Natural killer cell (primary cell): ENCODE measurements around the gene BSND. TPM values are rescaled to one million over a fixed set of nuclear protein-coding genes. Genes with fewer than 3 reads are reported as not detected.

Source experiments
- ATAC-seq, 3 donors: fragments of 150-1000 bp in 2 of 3; fragments of 200-7000 bp in 1 of 3; cut with Tn5 transposase; 1 replicate in 1 of 3; 2 replicates in 2 of 3; pipeline ENCODE4 v1.10.0; 2021; ENCODE audit warnings: mild to moderate bottlenecking in 2 of 3, moderate library complexity in 2 of 3
- DNase-seq, 2 donors: peaks; one replicate each; pipeline versions ENCODE4 v3.0.0 to v3.0.0-alpha.2; 2013 to 2021; ENCODE audit warnings: mixed read lengths in 1 of 2
- H3K27ac ChIP-seq: one replicate; pipeline ENCODE4 v1.5.1; 2013; ENCODE audit warnings: mild to moderate bottlenecking, low read length
- H3K27me3 ChIP-seq: one replicate; pipeline ENCODE4 v1.6.1; 2013; ENCODE audit warnings: low read length; ENCODE audit not compliant: control insufficient read depth, insufficient read depth
- H3K36me3 ChIP-seq: one replicate; pipeline ENCODE4 v1.6.1; 2013; ENCODE audit warnings: low read length; ENCODE audit not compliant: control insufficient read depth, insufficient read depth
- H3K4me1 ChIP-seq: one replicate; pipeline ENCODE4 v1.6.1; 2013; ENCODE audit warnings: low read length; ENCODE audit not compliant: control insufficient read depth, insufficient read depth
- H3K4me3 ChIP-seq: one replicate; pipeline ENCODE4 v1.5.1; 2013; ENCODE audit warnings: low read length
- H3K9me3 ChIP-seq: one replicate; pipeline ENCODE4 v1.6.1; 2013; ENCODE audit warnings: low read length; ENCODE audit not compliant: control insufficient read depth, insufficient read depth
- H3K27ac Mint-ChIP-seq, 2 donors: one replicate each; pipeline ENCODE4 v1.8.0; 2022; ENCODE audit warnings: mild to moderate bottlenecking in 2 of 2, mixed read lengths in 2 of 2, moderate library complexity in 1 of 2
- H3K27me3 Mint-ChIP-seq, 2 donors: one replicate each; pipeline ENCODE4 v1.8.0; 2022; ENCODE audit warnings: low read depth in 2 of 2, mixed read lengths in 2 of 2
- H3K36me3 Mint-ChIP-seq: one replicate; pipeline ENCODE4 v1.8.0; 2022; ENCODE audit warnings: mixed read lengths
- H3K4me1 Mint-ChIP-seq, 2 donors: one replicate each; pipeline ENCODE4 v1.8.0; 2022; ENCODE audit warnings: mixed read lengths in 2 of 2
- H3K4me3 Mint-ChIP-seq: one replicate; pipeline ENCODE4 v1.8.0; 2022; ENCODE audit warnings: mild to moderate bottlenecking, moderate library complexity, mixed read lengths
- H3K9me3 Mint-ChIP-seq, 2 donors: one replicate each; pipeline ENCODE4 v1.8.0; 2022; ENCODE audit warnings: mixed read lengths in 2 of 2
- WGBS: methylation state at CpG from one replicate; pipeline ENCODE4 v1.1.7; 2013; ENCODE audit warnings: missing lambda C conversion rate; ENCODE audit not compliant: insufficient coverage; 5-methylcytosine and 5-hydroxymethylcytosine counted together
- intact Hi-C: fragments of 100-400 bp; cut with micrococcal nuclease; formaldehyde crosslinking; loops from one replicate; pipeline ENCODE4 v1.14.2; 2022
- total RNA-seq, 4 donors: library from RNA; stranded (reverse); fragments of 120-200 nt in 1 of 4; gene quantifications; one replicate each; pipeline versions ENCODE4 v1.2.3 to v1.2.4, GENCODE V29; 2013 to 2022
- TF ChIP-seq, protein P1 (sequence below): fragments of 200-600 bp; IDR thresholded peaks from one replicate; pipeline ENCODE4 v1.8.0; 2022; ENCODE audit warnings: antibody characterized with exemption

BSND gene
- total RNA-seq, 3 donors from 2014 or later (not counting 1 experiment from before 2014, with no cell fraction given) = not detected

DNA sequence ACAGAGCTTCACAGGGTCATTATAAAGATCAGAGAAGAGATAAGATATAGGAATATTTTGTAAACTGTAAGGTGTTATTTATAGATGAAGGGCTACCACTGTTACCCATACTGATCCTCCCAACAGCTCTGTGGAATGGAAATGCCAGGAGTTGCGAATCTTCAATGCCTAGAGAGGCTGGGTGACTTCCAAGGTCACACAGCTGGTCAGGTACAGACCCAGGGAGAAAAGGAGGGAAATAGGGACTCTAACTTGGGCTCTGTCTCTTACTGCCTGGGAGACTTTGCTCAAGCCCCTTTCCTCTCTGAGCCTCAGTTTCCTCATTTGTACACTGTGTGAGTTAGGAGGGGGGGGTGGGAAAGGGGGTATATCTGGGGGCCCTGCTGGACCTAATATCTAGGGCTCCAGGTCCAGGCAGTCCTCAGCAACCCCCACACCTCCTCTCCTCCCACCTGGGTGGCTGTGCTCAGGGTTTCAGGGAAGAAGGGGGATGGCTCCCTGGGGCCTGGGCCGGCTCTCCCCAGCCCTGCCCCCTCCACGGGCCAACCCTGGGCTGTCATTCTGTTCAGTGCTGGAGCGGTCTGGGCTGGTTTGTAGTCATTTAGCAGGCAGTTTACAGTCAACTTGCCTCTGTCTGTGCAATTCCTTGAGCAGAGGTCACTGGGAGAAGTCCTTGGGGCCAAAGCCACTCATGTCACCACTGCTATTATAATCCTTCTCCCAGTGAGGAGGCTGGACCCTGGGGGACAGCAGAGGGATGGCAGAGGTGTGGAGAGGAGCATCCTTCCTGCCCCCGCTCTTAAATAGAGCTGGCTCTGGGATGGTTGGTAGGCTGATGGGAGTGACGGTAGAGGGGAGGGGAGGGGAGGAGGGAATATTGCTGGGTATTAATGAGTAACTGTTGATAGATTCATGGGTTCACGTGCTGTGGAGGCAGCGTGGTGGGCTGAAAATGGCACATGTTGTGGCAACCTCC lies 1.7 kb downstream of the BSND start:
- no peak overlapping the region for H3K4me3 Mint-ChIP-seq
- intact Hi-C loops = no loop called here
- 79% methylated on average over 8 of the region's 8 CpGs for WGBS
- no peaks in the 10 kb centered on the region for H3K36me3 Mint-ChIP-seq
- no peak for DNase-seq
- TF ChIP-seq, protein P1, sequence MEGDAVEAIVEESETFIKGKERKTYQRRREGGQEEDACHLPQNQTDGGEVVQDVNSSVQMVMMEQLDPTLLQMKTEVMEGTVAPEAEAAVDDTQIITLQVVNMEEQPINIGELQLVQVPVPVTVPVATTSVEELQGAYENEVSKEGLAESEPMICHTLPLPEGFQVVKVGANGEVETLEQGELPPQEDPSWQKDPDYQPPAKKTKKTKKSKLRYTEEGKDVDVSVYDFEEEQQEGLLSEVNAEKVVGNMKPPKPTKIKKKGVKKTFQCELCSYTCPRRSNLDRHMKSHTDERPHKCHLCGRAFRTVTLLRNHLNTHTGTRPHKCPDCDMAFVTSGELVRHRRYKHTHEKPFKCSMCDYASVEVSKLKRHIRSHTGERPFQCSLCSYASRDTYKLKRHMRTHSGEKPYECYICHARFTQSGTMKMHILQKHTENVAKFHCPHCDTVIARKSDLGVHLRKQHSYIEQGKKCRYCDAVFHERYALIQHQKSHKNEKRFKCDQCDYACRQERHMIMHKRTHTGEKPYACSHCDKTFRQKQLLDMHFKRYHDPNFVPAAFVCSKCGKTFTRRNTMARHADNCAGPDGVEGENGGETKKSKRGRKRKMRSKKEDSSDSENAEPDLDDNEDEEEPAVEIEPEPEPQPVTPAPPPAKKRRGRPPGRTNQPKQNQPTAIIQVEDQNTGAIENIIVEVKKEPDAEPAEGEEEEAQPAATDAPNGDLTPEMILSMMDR = no peak
- H3K27me3 Mint-ChIP-seq = peaks cover 16 to 17% of the 10 kb centered on the region in 2 donors
- no peak for ATAC-seq
- no peak overlapping the region for H3K4me3 ChIP-seq
- no peak overlapping the region for H3K27ac ChIP-seq
- H3K4me1 Mint-ChIP-seq = peaks cover 14% of the 10 kb centered on the region in 2 donors
- peaks cover 0 to 2% of the 10 kb centered on the region in 2 donors for H3K9me3 Mint-ChIP-seq
- no peaks in the 10 kb centered on the region for H3K9me3 ChIP-seq
- peaks cover 15% of the 10 kb centered on the region for H3K27me3 ChIP-seq
- peaks cover 16% of the 10 kb centered on the region for H3K4me1 ChIP-seq
- no peaks in the 10 kb centered on the region for H3K36me3 ChIP-seq
- H3K27ac Mint-ChIP-seq = no peak overlapping the region

DNA sequence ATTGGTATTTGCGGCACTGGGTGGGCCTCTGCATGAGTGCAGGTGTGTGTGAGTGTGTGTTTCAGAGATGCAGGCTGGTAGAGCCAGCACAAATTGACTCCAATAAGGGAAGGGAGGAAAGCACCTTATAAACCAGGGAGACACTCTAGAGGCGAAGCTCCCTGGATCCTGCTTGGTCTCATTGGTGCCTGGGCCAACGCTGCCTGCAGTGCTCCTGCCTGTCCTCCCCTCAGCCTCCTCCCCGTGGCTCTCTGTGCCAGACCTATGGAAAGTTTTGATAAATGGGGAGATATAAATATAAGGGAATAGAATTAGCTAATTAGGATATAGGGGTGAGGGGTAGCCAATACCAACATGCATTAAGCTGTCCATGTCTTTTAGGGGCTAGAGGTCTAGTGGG lies 2.6 kb downstream of the BSND start:
- Histone ChIP-seq H3K27ac (no peak overlapping the region), H3K4me1 (peaks cover 7% of the 10 kb centered on the region), H3K4me3 (no peak overlapping the region), H3K9me3 (no peaks in the 10 kb centered on the region), H3K27me3 (peaks cover 11% of the 10 kb centered on the region), H3K36me3 (no peaks in the 10 kb centered on the region)
- Mint-ChIP-seq H3K27me3 (peaks cover 11% of the 10 kb centered on the region in 2 donors), H3K36me3 (no peaks in the 10 kb centered on the region), H3K9me3 (no peaks in the 10 kb centered on the region), H3K27ac (no peak overlapping the region), H3K4me3 (no peak overlapping the region), H3K4me1 (peaks cover 4 to 5% of the 10 kb centered on the region in 2 donors)
- intact Hi-C loops = no loop called here
- DNase-seq (no peak), ATAC-seq (no peak)
- TF ChIP-seq, protein P1 = no peak
- WGBS = 85% methylated on average over 4 of the region's 4 CpGs

DNA sequence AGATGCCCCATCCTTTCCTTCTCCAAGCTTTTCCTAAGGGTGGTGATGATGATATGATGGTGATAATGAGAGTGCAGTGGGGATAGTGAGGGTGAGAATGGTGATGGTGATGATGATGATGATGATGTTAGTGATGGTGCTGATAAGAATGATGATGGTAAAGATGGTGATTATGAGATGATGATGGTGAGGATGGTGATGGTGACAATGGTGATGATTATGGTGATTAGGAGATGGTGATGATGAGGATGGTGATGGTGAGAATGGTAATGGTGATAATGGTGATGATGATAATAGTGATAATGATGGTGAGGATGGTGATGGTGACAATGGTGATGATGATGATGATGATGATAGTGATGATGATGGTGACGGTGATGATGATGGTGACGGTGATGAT lies 4.0 kb downstream of the BSND start:
- TF ChIP-seq, protein P1 = no peak
- intact Hi-C loops = no loop called here

More for the DNA sequence above, 4.0 kb downstream of the BSND start:
- Histone ChIP-seq H3K4me1 (no peaks in the 10 kb centered on the region), H3K27ac (no peak overlapping the region), H3K9me3 (no peaks in the 10 kb centered on the region), H3K27me3 (peaks cover 6% of the 10 kb centered on the region), H3K4me3 (no peak overlapping the region), H3K36me3 (no peaks in the 10 kb centered on the region)
- no peaks in the 10 kb centered on the region for H3K36me3 Mint-ChIP-seq
- H3K4me1 Mint-ChIP-seq = no peaks in the 10 kb centered on the region
- WGBS = 90% methylated on average over 2 of the region's 2 CpGs
- no peak overlapping the region for H3K27ac Mint-ChIP-seq
- peaks cover 0 to under 1% of the 10 kb centered on the region in 2 donors for H3K27me3 Mint-ChIP-seq
- no peak overlapping the region for H3K4me3 Mint-ChIP-seq
- ATAC-seq (no peak), DNase-seq (no peak)
- no peaks in the 10 kb centered on the region for H3K9me3 Mint-ChIP-seq
